CD4-positive, alpha-beta T cell treated with Interferon gamma for 1 hour (primary cell): ENCODE measurements around the gene FEZF1.

Experiments
- DNase-seq: peaks from one replicate; pipeline ENCODE4 v3.0.0-alpha.2; 2020

Gene FEZF1

GRCh38 chr7:122304319-122304975 lies at the start of gene FEZF1:
Gene FEZF1, minus strand, starts transcription at chr7:122304750. Its CDS starts 313 bp downstream, at chr7:122304437.
- DNase-seq, result no peak

GRCh38 chr7:122352454-122352853 lies 47.9 kb upstream of the FEZF1 start:
- no peak for DNase-seq

GRCh38 chr7:122350701-122351100 lies 46.2 kb upstream of the FEZF1 start:
- no peak for DNase-seq

GRCh38 chr7:122344303-122344620 lies 39.7 kb upstream of the FEZF1 start:
- no peak for DNase-seq

- no peak for DNase-seq
These were observed 39.2 kb upstream of the FEZF1 start for GRCh38 chr7:122343601-122344302.

- no peak for DNase-seq
These were observed 35.9 kb upstream of the FEZF1 start for GRCh38 chr7:122340427-122340826.

GRCh38 chr7:122339145-122339904 lies 34.8 kb upstream of the FEZF1 start:
- no peak for DNase-seq

GRCh38 chr7:122337011-122337410 lies 32.5 kb upstream of the FEZF1 start:
- DNase-seq, result no peak

- no peak for DNase-seq
These were observed 24.7 kb upstream of the FEZF1 start for GRCh38 chr7:122329145-122329802.

- DNase-seq, result no peak
These were observed 23.4 kb upstream of the FEZF1 start for GRCh38 chr7:122327969-122328368.

GRCh38 chr7:122316467-122317388 lies 12.2 kb upstream of the FEZF1 start:
- no peak for DNase-seq

GRCh38 chr7:122315507-122316466 lies 11.2 kb upstream of the FEZF1 start:
- no peak for DNase-seq

GRCh38 chr7:122314284-122314683 lies 9.7 kb upstream of the FEZF1 start:
- DNase-seq, result no peak

- DNase-seq, result no peak
These were observed 8.2 kb upstream of the FEZF1 start for GRCh38 chr7:122312789-122313188.

GRCh38 chr7:122311734-122312450 lies 7.3 kb upstream of the FEZF1 start:
- DNase-seq, result no peak

GRCh38 chr7:122311050-122311700 lies 6.6 kb upstream of the FEZF1 start:
- DNase-seq, result no peak

GRCh38 chr7:122310119-122311021 lies 5.8 kb upstream of the FEZF1 start:
- DNase-seq, result no peak

GRCh38 chr7:122309421-122309820 lies 4.9 kb upstream of the FEZF1 start:
- no peak for DNase-seq

- no peak for DNase-seq
These were observed 2.7 kb upstream of the FEZF1 start for GRCh38 chr7:122307228-122307621.
